ENCODE data around the gene GPR108.

Gene GPR108

GRCh38 chr19:6776999-6777398, 39.6 kb upstream of the GPR108 start:
- TF ChIP-seq RAD21 (IDR thresholded peaks at IDR 0.05; ENCODE audit: low read depth): no peak
- TF ChIP-seq NFIC (IDR thresholded peaks at IDR 0.05): no peak
- TF ChIP-seq REST (IDR thresholded peaks at IDR 0.05; ENCODE audit: low read depth): no peak
- no peak for TF ChIP-seq TAF1 (IDR thresholded peaks at IDR 0.05; ENCODE audit: low read depth)
- no peak for TF ChIP-seq MAX (IDR thresholded peaks at IDR 0.05)
- TF ChIP-seq EP300 (IDR thresholded peaks at IDR 0.05; ENCODE audit: borderline replicate concordance): no peak
- TF ChIP-seq USF1 (IDR thresholded peaks at IDR 0.05): no peak
- no peak for TF ChIP-seq ZBTB7A (IDR thresholded peaks at IDR 0.05; ENCODE audit: low read depth)
- no peak for TF ChIP-seq FOXM1 (IDR thresholded peaks at IDR 0.05; ENCODE audit: borderline replicate concordance, low read depth)
- no peak for TF ChIP-seq TEAD4 (IDR thresholded peaks at IDR 0.05)
- no peak for TF ChIP-seq CREB1 (IDR thresholded peaks at IDR 0.05; ENCODE audit: low read depth)
- TF ChIP-seq CEBPB (IDR thresholded peaks at IDR 0.05): no peak
- no peak for TF ChIP-seq EGR1 (IDR thresholded peaks at IDR 0.05)
- TF ChIP-seq TCF12 (IDR thresholded peaks at IDR 0.05; ENCODE audit: low read depth): no peak
- no peak for TF ChIP-seq YY1 (IDR thresholded peaks at IDR 0.05; ENCODE audit: low read depth)

- no peak for TF ChIP-seq EP300 (IDR thresholded peaks at IDR 0.05; ENCODE audit: borderline replicate concordance)
- TF ChIP-seq TEAD4 (IDR thresholded peaks at IDR 0.05): no peak
- no peak for TF ChIP-seq NFIC (IDR thresholded peaks at IDR 0.05)
- no peak for TF ChIP-seq FOXM1 (IDR thresholded peaks at IDR 0.05; ENCODE audit: borderline replicate concordance, low read depth)
- TF ChIP-seq CREB1 (IDR thresholded peaks at IDR 0.05; ENCODE audit: low read depth): no peak
- no peak for TF ChIP-seq TAF1 (IDR thresholded peaks at IDR 0.05; ENCODE audit: low read depth)
- no peak for TF ChIP-seq TCF12 (IDR thresholded peaks at IDR 0.05; ENCODE audit: low read depth)
Measured at GRCh38 chr19:6774821-6775707, 37.7 kb upstream of the GPR108 start.

GRCh38 chr19:6773323-6773931, 36.0 kb upstream of the GPR108 start:
- no peak for TF ChIP-seq ZBTB7A (IDR thresholded peaks at IDR 0.05; ENCODE audit: low read depth)
- TF ChIP-seq RAD21 (IDR thresholded peaks at IDR 0.05; ENCODE audit: low read depth): no peak
- TF ChIP-seq CREB1 (IDR thresholded peaks at IDR 0.05; ENCODE audit: low read depth): no peak
- TF ChIP-seq REST (IDR thresholded peaks at IDR 0.05; ENCODE audit: low read depth): no peak
- TF ChIP-seq TAF1 (IDR thresholded peaks at IDR 0.05; ENCODE audit: low read depth): no peak
- no peak for TF ChIP-seq TCF12 (IDR thresholded peaks at IDR 0.05; ENCODE audit: low read depth)
- no peak for TF ChIP-seq NFIC (IDR thresholded peaks at IDR 0.05)
- TF ChIP-seq YY1 (IDR thresholded peaks at IDR 0.05; ENCODE audit: low read depth): no peak
- no peak for TF ChIP-seq MAX (IDR thresholded peaks at IDR 0.05)
- TF ChIP-seq USF1 (IDR thresholded peaks at IDR 0.05): no peak
- no peak for TF ChIP-seq EP300 (IDR thresholded peaks at IDR 0.05; ENCODE audit: borderline replicate concordance)
- TF ChIP-seq TEAD4 (IDR thresholded peaks at IDR 0.05): no peak
- TF ChIP-seq FOXM1 (IDR thresholded peaks at IDR 0.05; ENCODE audit: borderline replicate concordance, low read depth): no peak
- no peak for TF ChIP-seq EGR1 (IDR thresholded peaks at IDR 0.05)

- TF ChIP-seq CEBPB (IDR thresholded peaks at IDR 0.05): no peak
- TF ChIP-seq RAD21 (IDR thresholded peaks at IDR 0.05; ENCODE audit: low read depth): no peak
Measured at GRCh38 chr19:6772866-6773322, 35.5 kb upstream of the GPR108 start.

GRCh38 chr19:6772028-6772865, 34.9 kb upstream of the GPR108 start, which contains the start of gene VAV1:
TSS of gene VAV1 (plus strand) at chr19:6772708. CDS start at chr19:6772808, 100 bp downstream.
- no peak for TF ChIP-seq TAF1 (IDR thresholded peaks at IDR 0.05; ENCODE audit: low read depth)
- no peak for TF ChIP-seq ZBTB7A (IDR thresholded peaks at IDR 0.05; ENCODE audit: low read depth)
- no peak for TF ChIP-seq NFIC (IDR thresholded peaks at IDR 0.05)
- TF ChIP-seq TCF12 (IDR thresholded peaks at IDR 0.05; ENCODE audit: low read depth): no peak; the same call in 1 of the 2 replicates
- no peak for TF ChIP-seq MAX (IDR thresholded peaks at IDR 0.05)
- no peak for TF ChIP-seq USF1 (IDR thresholded peaks at IDR 0.05)
- no peak for TF ChIP-seq YY1 (IDR thresholded peaks at IDR 0.05; ENCODE audit: low read depth)
- no peak for TF ChIP-seq TEAD4 (IDR thresholded peaks at IDR 0.05)
- TF ChIP-seq FOXM1 (IDR thresholded peaks at IDR 0.05; ENCODE audit: borderline replicate concordance, low read depth): no peak
- no peak for TF ChIP-seq REST (IDR thresholded peaks at IDR 0.05; ENCODE audit: low read depth)
- TF ChIP-seq CREB1 (IDR thresholded peaks at IDR 0.05; ENCODE audit: low read depth): no peak
- TF ChIP-seq EP300 (IDR thresholded peaks at IDR 0.05; ENCODE audit: borderline replicate concordance): no peak
